Measurements from ENCODE around the gene KIF5A.

- TF ChIP-seq, protein P1, sequence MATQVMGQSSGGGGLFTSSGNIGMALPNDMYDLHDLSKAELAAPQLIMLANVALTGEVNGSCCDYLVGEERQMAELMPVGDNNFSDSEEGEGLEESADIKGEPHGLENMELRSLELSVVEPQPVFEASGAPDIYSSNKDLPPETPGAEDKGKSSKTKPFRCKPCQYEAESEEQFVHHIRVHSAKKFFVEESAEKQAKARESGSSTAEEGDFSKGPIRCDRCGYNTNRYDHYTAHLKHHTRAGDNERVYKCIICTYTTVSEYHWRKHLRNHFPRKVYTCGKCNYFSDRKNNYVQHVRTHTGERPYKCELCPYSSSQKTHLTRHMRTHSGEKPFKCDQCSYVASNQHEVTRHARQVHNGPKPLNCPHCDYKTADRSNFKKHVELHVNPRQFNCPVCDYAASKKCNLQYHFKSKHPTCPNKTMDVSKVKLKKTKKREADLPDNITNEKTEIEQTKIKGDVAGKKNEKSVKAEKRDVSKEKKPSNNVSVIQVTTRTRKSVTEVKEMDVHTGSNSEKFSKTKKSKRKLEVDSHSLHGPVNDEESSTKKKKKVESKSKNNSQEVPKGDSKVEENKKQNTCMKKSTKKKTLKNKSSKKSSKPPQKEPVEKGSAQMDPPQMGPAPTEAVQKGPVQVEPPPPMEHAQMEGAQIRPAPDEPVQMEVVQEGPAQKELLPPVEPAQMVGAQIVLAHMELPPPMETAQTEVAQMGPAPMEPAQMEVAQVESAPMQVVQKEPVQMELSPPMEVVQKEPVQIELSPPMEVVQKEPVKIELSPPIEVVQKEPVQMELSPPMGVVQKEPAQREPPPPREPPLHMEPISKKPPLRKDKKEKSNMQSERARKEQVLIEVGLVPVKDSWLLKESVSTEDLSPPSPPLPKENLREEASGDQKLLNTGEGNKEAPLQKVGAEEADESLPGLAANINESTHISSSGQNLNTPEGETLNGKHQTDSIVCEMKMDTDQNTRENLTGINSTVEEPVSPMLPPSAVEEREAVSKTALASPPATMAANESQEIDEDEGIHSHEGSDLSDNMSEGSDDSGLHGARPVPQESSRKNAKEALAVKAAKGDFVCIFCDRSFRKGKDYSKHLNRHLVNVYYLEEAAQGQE (IDR thresholded peaks at IDR 0.05; ENCODE audit: low read depth, low read length): no peak
- no peak for TF ChIP-seq YY1 (IDR thresholded peaks at IDR 0.05; ENCODE audit: low read depth)
- TF ChIP-seq RAD21 (IDR thresholded peaks at IDR 0.05; ENCODE audit: low read length): no peak
- TF ChIP-seq TEAD4 (IDR thresholded peaks at IDR 0.05; ENCODE audit: borderline replicate concordance, insufficient read depth): no peak
- no peak for TF ChIP-seq CTCF (IDR thresholded peaks at IDR 0.05)
- TF ChIP-seq JUND (IDR thresholded peaks at IDR 0.05): no peak
Observed at GRCh38 chr12:57630891-57631433, 81.1 kb downstream of the KIF5A start.
